Gastrocnemius medialis (tissue), 4 donors: ENCODE results near the gene LRP1-AS.

Source experiments
- POLR2A ChIP-seq, 2 donors: fragments of 450-650 bp; IDR thresholded peaks; one replicate each; pipeline ENCODE4 v1.6.1; 2017; ENCODE audit warnings: antibody characterized with exemption in 2 of 2, mild to moderate bottlenecking in 2 of 2, moderate library complexity in 2 of 2
- TF ChIP-seq, protein P1 (sequence below), 5 experiments: fragments of 450-650 bp in 3 of 5; fragments of 200-600 bp in 2 of 5; sonication (generic) in 2 of 5; IDR thresholded peaks in 4 of 5; conservative IDR thresholded peaks in 1 of 5; 1 replicate in 4 of 5; 2 replicates in 1 of 5; pipeline ENCODE4 v1.5.1; 2016 to 2019; ENCODE audit warnings: antibody characterized with exemption in 5 of 5, mild to moderate bottlenecking in 3 of 5, moderate library complexity in 3 of 5

DNA sequence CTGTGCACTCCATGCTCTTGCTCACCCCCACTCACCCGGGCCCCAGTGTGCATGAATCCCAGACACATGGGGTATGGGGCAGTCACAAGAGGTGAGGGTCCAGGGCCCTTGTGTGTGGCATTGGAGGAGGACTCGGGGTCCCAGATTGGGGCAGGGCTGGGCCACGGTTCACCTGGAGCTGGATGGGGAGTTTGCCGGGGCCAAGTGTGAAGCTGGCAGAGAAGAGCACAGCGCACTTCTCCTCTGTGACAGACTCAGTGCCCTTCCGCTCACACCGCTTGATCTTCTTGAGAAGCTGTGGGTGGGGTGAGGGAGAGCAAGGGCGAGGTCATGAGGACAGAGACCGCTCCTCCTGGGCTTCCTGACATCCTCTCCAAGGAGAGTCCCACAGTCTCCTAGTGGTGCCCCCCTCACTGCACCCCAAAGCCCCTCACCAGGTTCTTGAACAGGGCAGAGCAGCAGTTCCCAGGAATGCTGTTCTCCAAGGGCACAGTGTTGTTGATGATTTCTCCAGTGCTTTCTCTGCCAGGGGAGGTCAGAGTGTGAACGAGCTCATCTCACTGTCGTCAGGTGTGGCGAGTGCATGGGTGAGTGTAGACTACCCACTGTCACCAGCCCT is 43.0 kb downstream of the LRP1-AS start:
- TF ChIP-seq, protein P1, sequence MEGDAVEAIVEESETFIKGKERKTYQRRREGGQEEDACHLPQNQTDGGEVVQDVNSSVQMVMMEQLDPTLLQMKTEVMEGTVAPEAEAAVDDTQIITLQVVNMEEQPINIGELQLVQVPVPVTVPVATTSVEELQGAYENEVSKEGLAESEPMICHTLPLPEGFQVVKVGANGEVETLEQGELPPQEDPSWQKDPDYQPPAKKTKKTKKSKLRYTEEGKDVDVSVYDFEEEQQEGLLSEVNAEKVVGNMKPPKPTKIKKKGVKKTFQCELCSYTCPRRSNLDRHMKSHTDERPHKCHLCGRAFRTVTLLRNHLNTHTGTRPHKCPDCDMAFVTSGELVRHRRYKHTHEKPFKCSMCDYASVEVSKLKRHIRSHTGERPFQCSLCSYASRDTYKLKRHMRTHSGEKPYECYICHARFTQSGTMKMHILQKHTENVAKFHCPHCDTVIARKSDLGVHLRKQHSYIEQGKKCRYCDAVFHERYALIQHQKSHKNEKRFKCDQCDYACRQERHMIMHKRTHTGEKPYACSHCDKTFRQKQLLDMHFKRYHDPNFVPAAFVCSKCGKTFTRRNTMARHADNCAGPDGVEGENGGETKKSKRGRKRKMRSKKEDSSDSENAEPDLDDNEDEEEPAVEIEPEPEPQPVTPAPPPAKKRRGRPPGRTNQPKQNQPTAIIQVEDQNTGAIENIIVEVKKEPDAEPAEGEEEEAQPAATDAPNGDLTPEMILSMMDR (IDR thresholded peaks at IDR 0.05 in 4 of 5, conservative IDR thresholded peaks at IDR 0.05 in 1 of 5): no peak
- TF ChIP-seq POLR2A (IDR thresholded peaks at IDR 0.05): no peak
